Omental fat pad (tissue), 4 donors: ENCODE measurements around the gene POU3F2. TPM values are rescaled to one million over a fixed set of nuclear protein-coding genes. Genes with fewer than 3 reads are reported as not detected.

Experiments used
- ATAC-seq: fragments of 150-250 bp; one replicate; pipeline ENCODE4 v1.9.1; 2016; ENCODE audit warnings: mild to moderate bottlenecking, moderate library complexity; ENCODE audit not compliant: low FRiP score
- DNase-seq: peaks from one replicate; pipeline ENCODE4 v3.0.0-alpha.2; 2019; ENCODE audit warnings: low spot score
- CTCF ChIP-seq, 3 donors: fragments of 450-650 bp; IDR thresholded peaks; one replicate each; pipeline ENCODE4 v1.5.1; 2016 to 2017; ENCODE audit warnings: antibody characterized with exemption in 3 of 3, mild to moderate bottlenecking in 3 of 3, moderate library complexity in 2 of 3
- total RNA-seq, 4 donors: library from RNA; depleted of rRNA; stranded (reverse); fragments of >200 nt; gene quantifications; one replicate each; pipeline ENCODE4 v1.1.0, GENCODE V29; 2016

Gene POU3F2
- total RNA-seq, 4 donors from 2014 or later, result not detected

GRCh38 chr6:98840996-98841513 lies 6.7 kb downstream of the POU3F2 start:
- no peak for TF ChIP-seq CTCF (IDR thresholded peaks at IDR 0.05)
- ATAC-seq (no peak), DNase-seq (no peak)

DNA sequence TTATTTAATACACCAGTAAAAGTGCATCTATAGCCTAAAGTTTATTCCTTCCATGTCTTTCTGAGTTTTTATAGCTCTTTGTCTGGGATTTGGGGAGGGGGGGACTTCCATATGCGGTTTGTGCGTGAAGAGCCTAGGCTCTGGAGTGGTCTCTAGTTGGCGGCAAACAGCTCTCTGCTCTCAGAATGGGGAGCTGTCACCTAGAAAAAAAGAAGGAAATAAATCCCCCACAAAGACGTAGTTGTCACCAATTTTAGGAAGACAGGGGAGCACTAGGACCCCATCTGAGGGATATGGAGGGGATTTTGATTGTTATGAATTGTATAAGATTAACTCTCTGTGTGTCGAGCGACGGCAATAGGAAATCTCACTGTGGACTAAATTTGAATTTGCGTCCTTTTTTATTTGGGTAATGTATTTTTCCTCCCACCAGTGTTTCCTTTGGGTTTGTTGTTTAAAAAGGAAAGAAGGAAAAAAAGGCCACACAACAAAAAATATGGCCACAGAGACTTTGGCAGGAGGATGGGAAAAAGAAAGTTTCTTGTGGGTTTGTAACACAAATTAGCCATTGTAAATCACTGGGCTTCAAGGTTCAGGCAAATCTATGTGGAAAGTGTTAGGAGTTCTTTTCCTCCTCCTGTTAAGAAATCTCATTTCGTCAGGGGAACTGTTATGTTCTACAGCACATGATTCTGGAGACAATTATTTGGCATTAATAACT lies 7.4 kb downstream of the POU3F2 start:
- no peak for DNase-seq
- ATAC-seq, result no peak

DNA sequence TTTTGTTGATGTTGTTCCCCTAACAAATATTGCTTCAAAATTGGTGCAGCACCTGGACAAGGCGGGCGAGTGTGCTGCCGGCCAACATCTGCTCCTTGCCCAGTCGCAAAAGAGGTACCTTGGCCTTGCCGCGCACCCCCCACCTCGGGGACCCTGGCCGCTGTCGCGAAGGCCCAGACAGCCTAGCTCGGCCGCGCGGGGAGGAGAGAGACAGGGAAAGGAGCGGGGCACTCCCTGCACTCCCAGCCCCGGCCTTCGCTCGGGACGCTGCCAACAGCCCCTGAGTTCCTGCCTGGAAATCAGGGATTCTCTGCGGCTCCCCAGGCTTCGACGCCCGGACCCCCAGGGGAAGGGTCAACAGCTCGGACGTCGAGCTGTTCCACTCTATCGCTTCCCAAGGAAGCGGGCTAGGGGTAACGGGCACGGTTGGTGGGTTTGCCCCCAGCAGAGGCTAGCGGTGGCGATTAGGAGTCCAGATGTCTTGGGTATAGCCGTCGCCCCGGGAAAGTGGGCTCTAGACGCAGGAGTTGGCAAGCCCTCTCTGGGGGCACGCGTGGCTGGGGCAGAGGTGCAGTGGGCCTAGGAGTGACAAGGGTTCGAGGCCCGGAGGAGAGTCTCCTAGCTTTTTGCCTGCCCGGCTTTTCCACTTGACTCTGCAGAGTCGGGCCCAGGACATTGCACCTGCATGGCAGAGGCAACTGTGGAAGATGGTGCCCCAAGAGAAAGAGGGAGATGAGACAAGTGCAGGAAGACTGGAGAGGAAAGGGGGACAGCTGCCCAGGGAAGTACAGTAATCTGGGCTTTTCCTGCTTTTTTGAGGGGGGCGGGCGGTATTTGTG lies 8.2 kb downstream of the POU3F2 start:
- no peak for TF ChIP-seq CTCF (IDR thresholded peaks at IDR 0.05)
- DNase-seq (no peak), ATAC-seq (no peak)

More for the DNA sequence above, 7.4 kb downstream of the POU3F2 start:
- TF ChIP-seq CTCF (IDR thresholded peaks at IDR 0.05), result no peak

GRCh38 chr6:98843271-98844243 lies 9.2 kb downstream of the POU3F2 start:
- TF ChIP-seq CTCF (IDR thresholded peaks at IDR 0.05), result no peak
- no peak for DNase-seq
- ATAC-seq, result no peak

- no peak for TF ChIP-seq CTCF (IDR thresholded peaks at IDR 0.05)
- DNase-seq (no peak), ATAC-seq (no peak)
Observed at GRCh38 chr6:98844244-98845210, 10.2 kb downstream of the POU3F2 start.
